Measurements from ENCODE around the gene OPN4.

DNA sequence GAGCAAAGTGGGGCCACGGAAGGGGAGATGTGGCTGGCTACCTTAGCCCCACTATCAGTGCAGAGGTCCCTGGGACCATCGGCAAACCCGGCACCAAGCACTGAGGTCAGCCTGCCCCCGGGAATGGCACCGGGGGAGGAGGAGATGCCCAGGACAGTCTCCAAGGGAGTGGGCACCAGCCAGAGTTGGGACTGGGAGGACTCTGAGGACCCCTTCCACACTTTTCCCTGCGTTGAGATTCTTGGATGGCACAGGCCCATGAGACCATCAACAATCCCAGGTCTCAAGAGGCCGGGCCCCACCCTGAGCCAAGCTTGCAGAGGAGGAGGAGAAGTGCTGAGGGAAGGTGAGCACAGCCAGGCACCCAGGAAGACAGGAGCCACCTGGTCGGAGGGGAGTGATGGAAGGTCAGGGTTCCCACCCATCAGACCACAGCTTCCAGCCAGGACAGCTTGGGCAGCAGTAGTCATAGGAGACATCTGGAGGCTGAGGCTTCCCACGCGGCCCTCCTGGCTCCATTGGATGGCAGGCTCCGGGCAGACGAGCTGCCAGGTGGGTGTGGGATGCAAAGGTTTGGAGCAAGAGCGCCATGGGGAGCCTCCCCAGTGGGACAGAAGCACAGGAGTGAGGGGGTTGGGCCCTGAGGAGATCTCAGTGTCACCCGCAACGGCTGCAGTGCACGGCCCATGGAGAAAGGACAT, 2.6 kb upstream of the OPN4 start:
- TF ChIP-seq, protein P1, sequence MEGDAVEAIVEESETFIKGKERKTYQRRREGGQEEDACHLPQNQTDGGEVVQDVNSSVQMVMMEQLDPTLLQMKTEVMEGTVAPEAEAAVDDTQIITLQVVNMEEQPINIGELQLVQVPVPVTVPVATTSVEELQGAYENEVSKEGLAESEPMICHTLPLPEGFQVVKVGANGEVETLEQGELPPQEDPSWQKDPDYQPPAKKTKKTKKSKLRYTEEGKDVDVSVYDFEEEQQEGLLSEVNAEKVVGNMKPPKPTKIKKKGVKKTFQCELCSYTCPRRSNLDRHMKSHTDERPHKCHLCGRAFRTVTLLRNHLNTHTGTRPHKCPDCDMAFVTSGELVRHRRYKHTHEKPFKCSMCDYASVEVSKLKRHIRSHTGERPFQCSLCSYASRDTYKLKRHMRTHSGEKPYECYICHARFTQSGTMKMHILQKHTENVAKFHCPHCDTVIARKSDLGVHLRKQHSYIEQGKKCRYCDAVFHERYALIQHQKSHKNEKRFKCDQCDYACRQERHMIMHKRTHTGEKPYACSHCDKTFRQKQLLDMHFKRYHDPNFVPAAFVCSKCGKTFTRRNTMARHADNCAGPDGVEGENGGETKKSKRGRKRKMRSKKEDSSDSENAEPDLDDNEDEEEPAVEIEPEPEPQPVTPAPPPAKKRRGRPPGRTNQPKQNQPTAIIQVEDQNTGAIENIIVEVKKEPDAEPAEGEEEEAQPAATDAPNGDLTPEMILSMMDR (IDR thresholded peaks at IDR 0.05 in 8 of 11, conservative IDR thresholded peaks at IDR 0.05 in 3 of 11) = no peak
- TF ChIP-seq POLR2A (IDR thresholded peaks at IDR 0.05) (no peak), POLR2AphosphoS5 (IDR thresholded peaks at IDR 0.05) (no peak)
